Breast epithelium (tissue), 4 donors: ENCODE data around the gene PDS5B. TPM values are rescaled to one million over a fixed set of nuclear protein-coding genes. Genes with fewer than 3 reads are reported as not detected.
A peak's percentile ranks its signal among the peaks of the same experiment; 100 is the strongest.

ENCODE experiments used
- DNase-seq, 2 donors: peaks; one replicate each; pipeline ENCODE4 v3.0.0-alpha.2; 2019; ENCODE audit warnings: low spot score in 2 of 2
- H3K27ac ChIP-seq, 2 donors: fragments of 200-600 bp; sonication (generic) in 1 of 2; one replicate each; pipeline ENCODE4 v1.5.1; 2016 to 2019; ENCODE audit warnings: mild to moderate bottlenecking in 1 of 2
- H3K27me3 ChIP-seq, 2 donors: fragments of 200-600 bp; sonication (generic) in 1 of 2; one replicate each; pipeline versions ENCODE4 v1.5.1 to v1.6.0; 2017 to 2019; ENCODE audit warnings: control low read depth in 1 of 2, mild to moderate bottlenecking in 1 of 2
- H3K36me3 ChIP-seq: fragments of 200-600 bp; one replicate; pipeline ENCODE4 v1.5.1; 2019
- H3K4me1 ChIP-seq, 2 donors: fragments of 200-600 bp; sonication (generic); one replicate each; pipeline ENCODE4 v1.5.1; 2016 to 2019; ENCODE audit warnings: control low read depth in 1 of 2
- H3K4me3 ChIP-seq, 3 donors: fragments of 200-600 bp; sonication (generic); 1 replicate in 2 of 3; 2 replicates in 1 of 3; pipeline ENCODE4 v1.5.1; 2016 to 2019; ENCODE audit warnings: mild to moderate bottlenecking in 3 of 3, moderate library complexity in 2 of 3
- H3K9me3 ChIP-seq, 2 donors: fragments of 200-600 bp; sonication (generic) in 1 of 2; one replicate each; pipeline ENCODE4 v1.5.1; 2016 to 2019; ENCODE audit warnings: control low read depth in 1 of 2
- POLR2A ChIP-seq: fragments of 450-650 bp; IDR thresholded peaks from one replicate; pipeline ENCODE4 v1.6.1; 2016; ENCODE audit warnings: antibody characterized with exemption, mild to moderate bottlenecking, moderate library complexity
- POLR2AphosphoS5 ChIP-seq, 3 donors: sonication (generic); formaldehyde crosslinking; IDR thresholded peaks; one replicate each; pipeline ENCODE4 v1.6.1; 2017; ENCODE audit warnings: antibody characterized with exemption in 3 of 3
- intact Hi-C: fragments of 100-400 bp; cut with DNase I; formaldehyde crosslinking; loops from one replicate; pipeline ENCODE4 v1.15.1; 2023; ENCODE audit warnings: low total_unique reads
- total RNA-seq, 3 donors: library from RNA; depleted of rRNA; stranded (reverse); fragments of >200 nt; gene quantifications; one replicate each; pipeline ENCODE4 v1.1.0, GENCODE V29; 2016
- TF ChIP-seq, protein P1 (sequence below), 3 donors: fragments of 450-650 bp; IDR thresholded peaks; one replicate each; pipeline ENCODE4 v1.5.1; 2016 to 2017; ENCODE audit warnings: antibody characterized with exemption in 3 of 3, mild to moderate bottlenecking in 3 of 3, moderate library complexity in 3 of 3

The PDS5B gene
- total RNA-seq, 3 donors from 2014 or later: 35.0 to 71.7 (median 66.2) TPM

DNA sequence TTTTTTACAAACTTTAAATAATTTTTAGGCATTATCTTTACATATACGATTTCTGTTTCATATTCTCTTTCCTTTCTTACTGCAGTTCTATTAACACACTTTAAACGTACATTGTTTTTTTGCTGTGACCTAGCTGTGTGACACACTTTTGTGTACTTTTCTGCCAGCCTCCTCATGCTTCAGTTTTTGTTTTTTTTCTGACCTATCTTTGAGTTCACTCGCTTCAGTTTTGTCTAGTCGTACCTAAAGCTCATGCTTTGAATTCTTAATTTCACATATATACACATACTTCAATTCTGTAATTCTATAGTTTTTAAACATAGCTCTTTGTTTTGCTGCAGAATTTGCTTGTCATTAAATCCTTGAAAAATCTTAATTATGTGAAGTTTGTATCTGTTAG lies 150.4 kb downstream of the PDS5B start:
- TF ChIP-seq POLR2AphosphoS5 (IDR thresholded peaks at IDR 0.05): no peak
- TF ChIP-seq, protein P1, sequence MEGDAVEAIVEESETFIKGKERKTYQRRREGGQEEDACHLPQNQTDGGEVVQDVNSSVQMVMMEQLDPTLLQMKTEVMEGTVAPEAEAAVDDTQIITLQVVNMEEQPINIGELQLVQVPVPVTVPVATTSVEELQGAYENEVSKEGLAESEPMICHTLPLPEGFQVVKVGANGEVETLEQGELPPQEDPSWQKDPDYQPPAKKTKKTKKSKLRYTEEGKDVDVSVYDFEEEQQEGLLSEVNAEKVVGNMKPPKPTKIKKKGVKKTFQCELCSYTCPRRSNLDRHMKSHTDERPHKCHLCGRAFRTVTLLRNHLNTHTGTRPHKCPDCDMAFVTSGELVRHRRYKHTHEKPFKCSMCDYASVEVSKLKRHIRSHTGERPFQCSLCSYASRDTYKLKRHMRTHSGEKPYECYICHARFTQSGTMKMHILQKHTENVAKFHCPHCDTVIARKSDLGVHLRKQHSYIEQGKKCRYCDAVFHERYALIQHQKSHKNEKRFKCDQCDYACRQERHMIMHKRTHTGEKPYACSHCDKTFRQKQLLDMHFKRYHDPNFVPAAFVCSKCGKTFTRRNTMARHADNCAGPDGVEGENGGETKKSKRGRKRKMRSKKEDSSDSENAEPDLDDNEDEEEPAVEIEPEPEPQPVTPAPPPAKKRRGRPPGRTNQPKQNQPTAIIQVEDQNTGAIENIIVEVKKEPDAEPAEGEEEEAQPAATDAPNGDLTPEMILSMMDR (IDR thresholded peaks at IDR 0.05): no peak
- no peak for TF ChIP-seq POLR2A
- Histone ChIP-seq H3K27ac (peak overlapping the region in 1 of 2 donors; percentile 48), H3K4me3 (peak overlapping the region in 2 of 3 donors; percentile 27 to 41), H3K4me1 (no peaks in the 10 kb centered on the region), H3K36me3 (no peaks in the 10 kb centered on the region), H3K27me3 (no peaks in the 10 kb centered on the region), H3K9me3 (no peaks in the 10 kb centered on the region)
- DNase-seq: no peak
- intact Hi-C loops: no loop called here

GRCh38 chr13:32737111-32737571 lies 150.9 kb downstream of the PDS5B start:
- peak overlapping the region; percentile 14 to 41 (median 27) for H3K4me3 ChIP-seq
- H3K27ac ChIP-seq: peak overlapping the region; percentile 48 to 50
- H3K9me3 ChIP-seq: no peaks in the 10 kb centered on the region
- H3K27me3 ChIP-seq: no peaks in the 10 kb centered on the region
- H3K4me1 ChIP-seq: no peaks in the 10 kb centered on the region
- DNase-seq: no peak
- TF ChIP-seq POLR2A: no peak
- no peak for TF ChIP-seq POLR2AphosphoS5 (IDR thresholded peaks at IDR 0.05)
- TF ChIP-seq, protein P1 (IDR thresholded peaks at IDR 0.05): no peak
- intact Hi-C loops: no loop called here
- no peaks in the 10 kb centered on the region for H3K36me3 ChIP-seq

GRCh38 chr13:32737679-32738078 lies 151.4 kb downstream of the PDS5B start:
- peak overlapping the region; percentile 14 to 41 (median 27) for H3K4me3 ChIP-seq
- intact Hi-C loops: no loop called here
- H3K36me3 ChIP-seq: no peaks in the 10 kb centered on the region
- no peaks in the 10 kb centered on the region for H3K4me1 ChIP-seq
- DNase-seq: no peak
- peak overlapping the region; percentile 48 to 50 for H3K27ac ChIP-seq
- no peaks in the 10 kb centered on the region for H3K9me3 ChIP-seq
- TF ChIP-seq, protein P1 (IDR thresholded peaks at IDR 0.05): no peak
- TF ChIP-seq POLR2AphosphoS5 (IDR thresholded peaks at IDR 0.05): no peak
- H3K27me3 ChIP-seq: no peaks in the 10 kb centered on the region

- Histone ChIP-seq H3K27ac (no peak overlapping the region), H3K36me3 (peaks cover 6% of the 10 kb centered on the region), H3K4me1 (no peaks in the 10 kb centered on the region), H3K9me3 (no peaks in the 10 kb centered on the region), H3K27me3 (no peaks in the 10 kb centered on the region), H3K4me3 (no peak overlapping the region)
- no peak for TF ChIP-seq POLR2A
- TF ChIP-seq POLR2AphosphoS5 (IDR thresholded peaks at IDR 0.05): no peak
- TF ChIP-seq, protein P1 (IDR thresholded peaks at IDR 0.05): no peak
- DNase-seq: no peak
- intact Hi-C loops: no loop called here
Measured at GRCh38 chr13:32745509-32745908, 159.3 kb downstream of the PDS5B start.

DNA sequence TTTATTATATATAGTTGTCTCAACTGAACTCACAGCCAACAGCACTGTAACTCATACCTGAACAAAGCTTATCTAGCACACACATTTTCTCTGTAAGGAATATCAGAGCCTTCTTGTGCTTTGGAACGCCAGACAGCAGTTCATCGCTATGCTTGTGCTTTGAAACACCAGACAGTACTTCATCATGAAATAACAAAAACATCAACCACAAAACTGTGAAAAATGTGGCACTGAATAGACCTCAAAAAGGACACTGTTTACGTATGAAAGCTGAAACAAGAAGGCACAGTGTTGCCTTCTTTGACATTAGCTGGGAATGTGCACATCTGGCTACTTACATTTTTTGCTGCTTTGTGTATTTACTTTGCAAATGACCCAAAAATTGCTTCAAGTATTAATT lies 160.2 kb downstream of the PDS5B start:
- intact Hi-C loops: no loop called here
- Histone ChIP-seq H3K9me3 (no peaks in the 10 kb centered on the region), H3K4me3 (no peak overlapping the region), H3K4me1 (no peaks in the 10 kb centered on the region), H3K27ac (no peak overlapping the region), H3K27me3 (no peaks in the 10 kb centered on the region), H3K36me3 (peaks cover 6% of the 10 kb centered on the region)
- no peak for DNase-seq
- TF ChIP-seq POLR2AphosphoS5 (IDR thresholded peaks at IDR 0.05) (no peak), POLR2A (no peak)
- TF ChIP-seq, protein P1 (IDR thresholded peaks at IDR 0.05): no peak
